K562 (cell line): Measurements from ENCODE around the gene ERP29. TPM values are rescaled to one million over a fixed set of nuclear protein-coding genes. Genes with fewer than 3 reads are reported as not detected.

Experiments used
- CREM ChIP-seq: IDR thresholded peaks from 2 replicates; pipeline ENCODE4 v1.6.1; 2014; ENCODE audit warnings: antibody characterized with exemption, low read depth
- NR3C1 ChIP-seq: sonication (generic); formaldehyde crosslinking; IDR thresholded peaks from 2 replicates; pipeline ENCODE4 v1.8.1; 2022; ENCODE audit warnings: missing genetic modification reagents
- TBL1XR1 ChIP-seq, 2 experiments: IDR thresholded peaks; 2 replicates each; pipeline ENCODE4 v1.6.1; 2012; ENCODE audit warnings: improper control_type of control experiment in 2 of 2, low read length in 2 of 2, mild to moderate bottlenecking in 1 of 2
- ZNF146 ChIP-seq: IDR thresholded peaks from one replicate; pipeline ENCODE4 v1.6.1; 2018; ENCODE audit warnings: missing compliant biosample characterization; ENCODE audit not compliant: unreplicated experiment
- ZNF507 ChIP-seq: conservative IDR thresholded peaks from 2 replicates; pipeline ENCODE4 v1.6.1; 2017; ENCODE audit warnings: missing genetic modification characterization, missing compliant biosample characterization
- polyA plus RNA-seq, 8 experiments: library from polyadenylated mRNA; depleted of rRNA in 4 of 8; stranded (reverse) in 5 of 8; unstranded in 3 of 8; fragments of >200 nt; fragmentation: Nextera tagmentation in 2 of 8; fragmentation: Illumina TruSeq in 1 of 8; extraction: Ambion mirVana in 2 of 8; extraction: Trizol in 1 of 8; gene quantifications; 2 replicates each; pipeline versions ENCODE4 v1.2.1 to v1.2.3, GENCODE V29; 2011 to 2014; ENCODE audit warnings: inconsistent platforms in 1 of 8, missing spikeins in 1 of 8
- total RNA-seq, 7 experiments: library from RNA; depleted of rRNA in 6 of 7; stranded (reverse); fragments of >200 nt in 6 of 7; fragmentation: Illumina TruSeq in 2 of 7; extraction: Trizol in 2 of 7; gene quantifications; 2 replicates each; pipeline versions ENCODE4 v1.2.1 to v1.2.3, GENCODE V29; 2011 to 2021; ENCODE audit warnings: low replicate concordance in 1 of 7
- TF ChIP-seq, protein P1 (sequence below): sonication (generic); formaldehyde crosslinking; IDR thresholded peaks from 2 replicates; pipeline ENCODE4 v1.8.0; 2022; ENCODE audit warnings: missing genetic modification reagents, mild to moderate bottlenecking, borderline replicate concordance
- TF ChIP-seq, protein P2 (sequence below): fragments of 450-650 bp; IDR thresholded peaks from 2 replicates; pipeline ENCODE4 v1.6.1; 2016; ENCODE audit warnings: borderline replicate concordance
- TF ChIP-seq, protein P3 (sequence below): fragments of 450-650 bp; IDR thresholded peaks from 2 replicates; pipeline ENCODE4 v1.6.1; 2017; ENCODE audit warnings: mild to moderate bottlenecking, moderate library complexity
- TF ChIP-seq, protein P4 (sequence below): fragments of 450-650 bp; IDR thresholded peaks from 2 replicates; pipeline ENCODE4 v1.6.1; 2016; ENCODE audit warnings: low read depth, mild to moderate bottlenecking, moderate library complexity

ERP29 gene
- total and polyA plus RNA-seq, 9 of the 15 experiments (the other 6 are each of a cell fraction or from before 2014, with no cell fraction given), result 42.4 to 146 (median 111) TPM

DNA sequence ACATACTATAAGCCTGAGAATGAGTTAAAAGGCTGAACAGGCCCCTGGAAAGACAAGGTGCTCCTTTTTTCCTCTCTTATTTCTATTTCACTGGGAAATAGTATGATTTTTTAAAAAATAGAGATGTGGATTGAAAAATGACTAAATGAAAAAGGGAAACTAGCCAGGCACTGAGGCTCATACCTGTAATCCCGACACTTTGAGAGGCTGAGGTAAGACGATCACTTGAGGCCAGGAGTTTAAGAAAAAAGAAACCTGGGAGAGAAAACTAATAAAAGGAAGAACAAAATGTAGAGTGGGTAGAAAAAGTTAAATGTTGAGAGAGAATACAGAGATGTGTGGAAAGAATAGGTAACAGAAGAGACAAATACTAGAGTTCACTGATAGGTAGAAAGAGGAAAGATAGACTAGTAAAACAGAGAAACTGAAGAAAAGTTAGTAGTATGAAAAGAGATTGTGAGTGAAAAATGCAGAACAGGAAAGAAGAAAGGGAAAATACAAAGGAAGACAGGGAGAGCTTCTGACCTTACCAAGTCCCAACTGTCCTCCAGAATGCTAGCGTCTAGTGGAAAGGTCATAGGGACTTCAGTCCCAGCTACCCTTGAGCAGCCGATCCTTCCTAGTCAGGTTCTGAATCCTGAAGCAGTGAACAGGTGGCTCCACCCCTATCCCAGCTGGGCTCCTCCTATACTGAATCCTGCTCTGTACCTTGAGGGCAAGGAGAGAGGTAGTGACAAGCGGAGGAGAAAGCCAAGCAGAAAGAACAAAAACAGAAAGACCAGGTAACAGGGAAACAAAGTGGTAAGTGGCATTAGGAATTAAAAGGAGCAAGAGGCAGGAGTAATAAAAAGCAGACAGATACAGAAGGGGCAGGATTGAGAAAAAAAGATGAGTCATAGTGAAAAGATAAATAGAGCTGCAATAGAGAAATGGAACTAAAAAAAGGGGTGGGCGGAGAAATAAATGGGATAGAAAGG is 7.5 kb upstream of the ERP29 start (continued):
- TF ChIP-seq CREM, result no peak
- no peak for TF ChIP-seq ZNF146 (CRISPR knock-in tag)
- TF ChIP-seq, protein P1, sequence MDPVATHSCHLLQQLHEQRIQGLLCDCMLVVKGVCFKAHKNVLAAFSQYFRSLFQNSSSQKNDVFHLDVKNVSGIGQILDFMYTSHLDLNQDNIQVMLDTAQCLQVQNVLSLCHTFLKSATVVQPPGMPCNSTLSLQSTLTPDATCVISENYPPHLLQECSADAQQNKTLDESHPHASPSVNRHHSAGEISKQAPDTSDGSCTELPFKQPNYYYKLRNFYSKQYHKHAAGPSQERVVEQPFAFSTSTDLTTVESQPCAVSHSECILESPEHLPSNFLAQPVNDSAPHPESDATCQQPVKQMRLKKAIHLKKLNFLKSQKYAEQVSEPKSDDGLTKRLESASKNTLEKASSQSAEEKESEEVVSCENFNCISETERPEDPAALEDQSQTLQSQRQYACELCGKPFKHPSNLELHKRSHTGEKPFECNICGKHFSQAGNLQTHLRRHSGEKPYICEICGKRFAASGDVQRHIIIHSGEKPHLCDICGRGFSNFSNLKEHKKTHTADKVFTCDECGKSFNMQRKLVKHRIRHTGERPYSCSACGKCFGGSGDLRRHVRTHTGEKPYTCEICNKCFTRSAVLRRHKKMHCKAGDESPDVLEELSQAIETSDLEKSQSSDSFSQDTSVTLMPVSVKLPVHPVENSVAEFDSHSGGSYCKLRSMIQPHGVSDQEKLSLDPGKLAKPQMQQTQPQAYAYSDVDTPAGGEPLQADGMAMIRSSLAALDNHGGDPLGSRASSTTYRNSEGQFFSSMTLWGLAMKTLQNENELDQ, result no peak
- TF ChIP-seq, protein P2, sequence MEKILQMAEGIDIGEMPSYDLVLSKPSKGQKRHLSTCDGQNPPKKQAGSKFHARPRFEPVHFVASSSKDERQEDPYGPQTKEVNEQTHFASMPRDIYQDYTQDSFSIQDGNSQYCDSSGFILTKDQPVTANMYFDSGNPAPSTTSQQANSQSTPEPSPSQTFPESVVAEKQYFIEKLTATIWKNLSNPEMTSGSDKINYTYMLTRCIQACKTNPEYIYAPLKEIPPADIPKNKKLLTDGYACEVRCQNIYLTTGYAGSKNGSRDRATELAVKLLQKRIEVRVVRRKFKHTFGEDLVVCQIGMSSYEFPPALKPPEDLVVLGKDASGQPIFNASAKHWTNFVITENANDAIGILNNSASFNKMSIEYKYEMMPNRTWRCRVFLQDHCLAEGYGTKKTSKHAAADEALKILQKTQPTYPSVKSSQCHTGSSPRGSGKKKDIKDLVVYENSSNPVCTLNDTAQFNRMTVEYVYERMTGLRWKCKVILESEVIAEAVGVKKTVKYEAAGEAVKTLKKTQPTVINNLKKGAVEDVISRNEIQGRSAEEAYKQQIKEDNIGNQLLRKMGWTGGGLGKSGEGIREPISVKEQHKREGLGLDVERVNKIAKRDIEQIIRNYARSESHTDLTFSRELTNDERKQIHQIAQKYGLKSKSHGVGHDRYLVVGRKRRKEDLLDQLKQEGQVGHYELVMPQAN, result peak; percentile 61; the same call in 1 of the 2 replicates
- TF ChIP-seq ZNF507 (tag), result no peak
- no peak for TF ChIP-seq NR3C1 (CRISPR knock-in tag)
- TF ChIP-seq, protein P3, sequence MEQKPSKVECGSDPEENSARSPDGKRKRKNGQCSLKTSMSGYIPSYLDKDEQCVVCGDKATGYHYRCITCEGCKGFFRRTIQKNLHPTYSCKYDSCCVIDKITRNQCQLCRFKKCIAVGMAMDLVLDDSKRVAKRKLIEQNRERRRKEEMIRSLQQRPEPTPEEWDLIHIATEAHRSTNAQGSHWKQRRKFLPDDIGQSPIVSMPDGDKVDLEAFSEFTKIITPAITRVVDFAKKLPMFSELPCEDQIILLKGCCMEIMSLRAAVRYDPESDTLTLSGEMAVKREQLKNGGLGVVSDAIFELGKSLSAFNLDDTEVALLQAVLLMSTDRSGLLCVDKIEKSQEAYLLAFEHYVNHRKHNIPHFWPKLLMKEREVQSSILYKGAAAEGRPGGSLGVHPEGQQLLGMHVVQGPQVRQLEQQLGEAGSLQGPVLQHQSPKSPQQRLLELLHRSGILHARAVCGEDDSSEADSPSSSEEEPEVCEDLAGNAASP, result no peak
- TF ChIP-seq TBL1XR1 (IDR thresholded peaks at IDR 0.05; ENCODE audit: low read length in 2 of 2), result no peak
- TF ChIP-seq, protein P4, sequence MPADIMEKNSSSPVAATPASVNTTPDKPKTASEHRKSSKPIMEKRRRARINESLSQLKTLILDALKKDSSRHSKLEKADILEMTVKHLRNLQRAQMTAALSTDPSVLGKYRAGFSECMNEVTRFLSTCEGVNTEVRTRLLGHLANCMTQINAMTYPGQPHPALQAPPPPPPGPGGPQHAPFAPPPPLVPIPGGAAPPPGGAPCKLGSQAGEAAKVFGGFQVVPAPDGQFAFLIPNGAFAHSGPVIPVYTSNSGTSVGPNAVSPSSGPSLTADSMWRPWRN, result no peak
